ENCODE results near the gene SHISA4. TPM values are rescaled to one million over a fixed set of nuclear protein-coding genes. Genes with fewer than 3 reads are reported as not detected.

Gene SHISA4
- 3.4 and 4.0 TPM in 2 replicates for total RNA-seq

GRCh38 chr1:201888282-201889089, at the start of gene SHISA4:
Gene SHISA4 (plus strand): TSS chr1:201888898. CDS start chr1:201888995, 97 bp downstream.

Other genes starting within 250 kb of the SHISA4 start
- gene IPO9, start 59.7 kb upstream of the SHISA4 start, total RNA-seq = 12.6 and 21.8 TPM in 2 replicates
- 0.21 TPM in 1 of 2 replicates, not detected in the other for gene LMOD1, start 57.6 kb downstream of the SHISA4 start, total RNA-seq
- gene TIMM17A, start 66.6 kb downstream of the SHISA4 start, total RNA-seq = 39.9 and 72.1 TPM in 2 replicates
- gene RNPEP, start 93.8 kb downstream of the SHISA4 start, total RNA-seq = 39.6 and 65.1 TPM in 2 replicates
- 23.2 and 49.3 TPM in 2 replicates for gene ELF3, start 121.7 kb downstream of the SHISA4 start, total RNA-seq
- gene GPR37L1, start 234.0 kb downstream of the SHISA4 start, total RNA-seq = not detected in 2 replicates

Measured in nasal cavity respiratory epithelium epithelial cell of viscerocranial mucosa (primary cell).